Mesenchymal stem cell (in vitro differentiated cells and primary cell): ENCODE results near the gene WFDC1.

ENCODE experiments used
- DNase-seq: peaks from one replicate; pipeline ENCODE4 v3.0.0-alpha.2; 2013
- H2AFZ ChIP-seq: one replicate; pipeline ENCODE4 v1.6.1; 2013; ENCODE audit warnings: low read depth, mild to moderate bottlenecking, control low read depth, inconsistent platforms, low read length, moderate library complexity
- H2AK5ac ChIP-seq: 2 replicates; pipeline ENCODE4 v1.6.1; 2013; ENCODE audit warnings: low read length, moderate library complexity, mild to moderate bottlenecking, inconsistent platforms; ENCODE audit not compliant: severe bottlenecking
- H2BK120ac ChIP-seq: one replicate; pipeline ENCODE4 v1.6.1; 2013; ENCODE audit warnings: low read depth, mild to moderate bottlenecking, inconsistent platforms, low read length, moderate library complexity
- H2BK12ac ChIP-seq, 2 experiments: one replicate each; pipeline ENCODE4 v1.6.1; 2013; ENCODE audit warnings: inconsistent platforms in 2 of 2, low read length in 2 of 2, mild to moderate bottlenecking in 2 of 2, moderate library complexity in 2 of 2, control low read depth in 1 of 2
- H2BK15ac ChIP-seq: one replicate; pipeline ENCODE4 v1.6.1; 2013; ENCODE audit warnings: mild to moderate bottlenecking, low read depth, inconsistent platforms; ENCODE audit not compliant: poor library complexity, severe bottlenecking
- H2BK5ac ChIP-seq: 2 replicates; pipeline ENCODE4 v1.6.1; 2013; ENCODE audit warnings: low read depth, mild to moderate bottlenecking, low read length, control low read depth, inconsistent platforms; ENCODE audit not compliant: poor library complexity, severe bottlenecking
- H3K14ac ChIP-seq, 2 experiments: one replicate each; pipeline ENCODE4 v1.6.1; 2013; ENCODE audit warnings: inconsistent platforms in 2 of 2, low read length in 2 of 2, control low read depth in 1 of 2, mild to moderate bottlenecking in 1 of 2, moderate library complexity in 1 of 2
- H3K18ac ChIP-seq, 2 experiments: one replicate each; pipeline ENCODE4 v1.6.1; 2013; ENCODE audit warnings: inconsistent platforms in 2 of 2, low read length in 2 of 2, control low read depth in 1 of 2, low read depth in 1 of 2, mild to moderate bottlenecking in 1 of 2
- H3K23ac ChIP-seq, 2 experiments: one replicate each; pipeline ENCODE4 v1.6.1; 2013; ENCODE audit warnings: inconsistent platforms in 2 of 2, low read length in 2 of 2, mild to moderate bottlenecking in 2 of 2, moderate library complexity in 2 of 2, control low read depth in 1 of 2
- H3K27ac ChIP-seq: 2 replicates; pipeline ENCODE4 v1.5.1; 2013; ENCODE audit warnings: mild to moderate bottlenecking, moderate library complexity, low read length, control low read depth, inconsistent platforms; ENCODE audit not compliant: poor library complexity, severe bottlenecking
- H3K27me3 ChIP-seq, 2 experiments: 2 replicates each; pipeline versions ENCODE4 v1.6.1 to v1.7.0; 2013; ENCODE audit warnings: low read length in 2 of 2, mild to moderate bottlenecking in 2 of 2, moderate library complexity in 2 of 2, control low read depth in 1 of 2, inconsistent platforms in 1 of 2; ENCODE audit not compliant: control insufficient read depth in 1 of 2, insufficient read depth in 1 of 2
- H3K36me3 ChIP-seq, 2 experiments: 2 replicates each; pipeline versions ENCODE4 v1.6.1 to v1.7.0; 2013; ENCODE audit warnings: low read length in 2 of 2, control low read depth in 1 of 2, inconsistent platforms in 1 of 2, low read depth in 1 of 2, mild to moderate bottlenecking in 1 of 2; ENCODE audit not compliant: insufficient read depth in 2 of 2, control insufficient read depth in 1 of 2
- H3K4ac ChIP-seq, 2 experiments: one replicate each; pipeline ENCODE4 v1.6.1; 2013; ENCODE audit warnings: inconsistent platforms in 2 of 2, low read length in 2 of 2, mild to moderate bottlenecking in 2 of 2, moderate library complexity in 2 of 2, control low read depth in 1 of 2, low read depth in 1 of 2
- H3K4me1 ChIP-seq: 2 replicates; pipeline ENCODE4 v1.6.1; 2013; ENCODE audit warnings: low read depth, low read length, control low read depth; ENCODE audit not compliant: control insufficient read depth, insufficient read depth
- H3K4me2 ChIP-seq: 2 replicates; pipeline ENCODE4 v1.6.1; 2013; ENCODE audit warnings: low read length, mild to moderate bottlenecking, inconsistent platforms; ENCODE audit not compliant: poor library complexity, severe bottlenecking
- H3K4me3 ChIP-seq, 2 experiments: 2 replicates each; pipeline versions ENCODE4 v1.5.1 to v1.7.0; 2013; ENCODE audit warnings: low read length in 2 of 2, mild to moderate bottlenecking in 2 of 2, control low read depth in 1 of 2, low read depth in 1 of 2; ENCODE audit not compliant: insufficient read depth in 1 of 2
- H3K79me1 ChIP-seq: replicated peaks from 2 replicates; pipeline ENCODE4 v1.6.1; 2013; ENCODE audit warnings: mild to moderate bottlenecking, control low read depth, low read length, inconsistent platforms; ENCODE audit not compliant: poor library complexity, severe bottlenecking
- H3K9ac ChIP-seq: 2 replicates; pipeline ENCODE4 v1.7.0; 2013; ENCODE audit warnings: mild to moderate bottlenecking, low read length, moderate library complexity
- H3K9me3 ChIP-seq: 2 replicates; pipeline ENCODE4 v1.7.0; 2013; ENCODE audit warnings: mild to moderate bottlenecking, low read length; ENCODE audit not compliant: control insufficient read depth
- H4K8ac ChIP-seq: one replicate; pipeline ENCODE4 v1.6.1; 2013; ENCODE audit warnings: inconsistent platforms, mild to moderate bottlenecking, low read length, moderate library complexity
- H4K91ac ChIP-seq: one replicate; pipeline ENCODE4 v1.6.1; 2013; ENCODE audit warnings: mild to moderate bottlenecking, low read length, inconsistent platforms
- WGBS: methylation state at CpG from one replicate; pipeline ENCODE4 v1.1.7; 2013; ENCODE audit warnings: mixed read lengths; 5-methylcytosine and 5-hydroxymethylcytosine counted together

WFDC1 gene

DNA sequence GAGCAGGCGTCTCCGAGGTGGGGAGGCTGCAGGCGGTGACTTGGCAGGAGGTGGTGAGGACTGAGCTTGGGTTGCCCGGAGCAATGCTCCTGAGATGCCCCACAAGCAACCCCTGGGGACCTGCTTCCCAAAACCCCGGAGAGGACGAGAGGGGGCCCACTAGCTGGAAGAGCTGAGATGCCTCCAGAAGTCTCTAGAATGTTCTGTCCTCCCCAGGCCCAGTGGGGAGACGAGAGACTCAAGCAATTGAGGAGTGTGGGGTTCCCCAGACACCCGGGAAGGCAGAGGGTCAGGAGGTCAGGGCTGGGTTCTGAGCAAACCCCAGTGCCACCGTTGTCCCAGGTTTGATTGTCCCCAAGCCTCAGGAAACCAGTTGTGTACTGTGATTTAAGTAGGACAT, 52.5 kb downstream of the WFDC1 start:
- no peak overlapping the region for H2AK5ac ChIP-seq

DNA sequence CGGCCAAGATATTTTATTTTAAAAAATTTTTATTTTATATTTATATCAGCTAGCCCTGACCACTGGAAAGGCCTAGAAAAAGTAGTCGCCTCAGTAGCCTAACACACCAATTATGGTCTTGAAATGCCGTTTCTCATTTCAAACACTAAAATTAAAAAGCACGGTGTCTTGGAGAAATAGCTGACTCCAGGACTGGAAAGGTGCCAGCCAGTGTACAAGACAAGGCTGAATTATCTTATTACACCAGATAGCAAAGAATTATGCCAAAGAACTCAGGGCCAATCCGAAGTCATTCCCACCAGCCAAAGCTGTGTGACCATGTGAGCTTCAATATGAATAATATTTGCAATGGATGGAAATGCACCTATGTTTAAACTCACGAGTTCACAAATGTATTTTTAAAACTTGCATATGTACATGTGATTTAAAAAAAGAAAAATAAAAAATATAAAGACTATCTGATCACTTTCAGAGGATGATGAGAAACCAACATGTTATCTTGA, 53.8 kb downstream of the WFDC1 start:
- H2AFZ ChIP-seq: no peak overlapping the region
- no peak overlapping the region for H3K23ac ChIP-seq
- no peak overlapping the region for H3K9ac ChIP-seq
- H2BK5ac ChIP-seq: no peak overlapping the region
- H3K18ac ChIP-seq: no peak overlapping the region
- H3K4me3 ChIP-seq: no peak overlapping the region
- no peak overlapping the region for H4K91ac ChIP-seq
- H3K79me1 ChIP-seq: no peaks in the 10 kb centered on the region
- no peak overlapping the region for H2BK120ac ChIP-seq
- no peak overlapping the region for H2AK5ac ChIP-seq
- H3K36me3 ChIP-seq: no peaks in the 10 kb centered on the region
- no peak overlapping the region for H3K14ac ChIP-seq
- H2BK12ac ChIP-seq: no peak overlapping the region
- no peak overlapping the region for H4K8ac ChIP-seq
- no peaks in the 10 kb centered on the region for H3K9me3 ChIP-seq
- H3K27me3 ChIP-seq: peaks cover 23 to 56% of the 10 kb centered on the region in 2 experiments
- H3K4me2 ChIP-seq: no peak overlapping the region
- H3K27ac ChIP-seq: no peak overlapping the region
- peaks cover 1% of the 10 kb centered on the region for H3K4me1 ChIP-seq
- H3K4ac ChIP-seq: no peak overlapping the region
- DNase-seq: no peak
- no peak overlapping the region for H2BK15ac ChIP-seq
- WGBS: 77% methylated on average over 3 of the region's 6 CpGs

More for the DNA sequence above, 52.5 kb downstream of the WFDC1 start:
- Histone ChIP-seq H2BK15ac (no peak overlapping the region), H3K27me3 (peaks cover 23 to 58% of the 10 kb centered on the region in 2 experiments), H3K9me3 (no peaks in the 10 kb centered on the region), H2BK12ac (no peak overlapping the region), H2AFZ (no peak overlapping the region), H3K27ac (no peak overlapping the region), H3K4ac (no peak overlapping the region), H2BK120ac (no peak overlapping the region), H4K91ac (no peak overlapping the region), H3K36me3 (no peaks in the 10 kb centered on the region), H3K23ac (no peak overlapping the region), H3K4me1 (peaks cover 1% of the 10 kb centered on the region), H3K9ac (no peak overlapping the region), H3K4me2 (no peak overlapping the region), H2BK5ac (no peak overlapping the region), H3K14ac (no peak overlapping the region), H3K18ac (no peak overlapping the region), H3K79me1 (no peaks in the 10 kb centered on the region), H4K8ac (no peak overlapping the region), H3K4me3 (no peak overlapping the region)
- no peak for DNase-seq
- 76% methylated on average over 9 of the region's 9 CpGs for WGBS

DNA sequence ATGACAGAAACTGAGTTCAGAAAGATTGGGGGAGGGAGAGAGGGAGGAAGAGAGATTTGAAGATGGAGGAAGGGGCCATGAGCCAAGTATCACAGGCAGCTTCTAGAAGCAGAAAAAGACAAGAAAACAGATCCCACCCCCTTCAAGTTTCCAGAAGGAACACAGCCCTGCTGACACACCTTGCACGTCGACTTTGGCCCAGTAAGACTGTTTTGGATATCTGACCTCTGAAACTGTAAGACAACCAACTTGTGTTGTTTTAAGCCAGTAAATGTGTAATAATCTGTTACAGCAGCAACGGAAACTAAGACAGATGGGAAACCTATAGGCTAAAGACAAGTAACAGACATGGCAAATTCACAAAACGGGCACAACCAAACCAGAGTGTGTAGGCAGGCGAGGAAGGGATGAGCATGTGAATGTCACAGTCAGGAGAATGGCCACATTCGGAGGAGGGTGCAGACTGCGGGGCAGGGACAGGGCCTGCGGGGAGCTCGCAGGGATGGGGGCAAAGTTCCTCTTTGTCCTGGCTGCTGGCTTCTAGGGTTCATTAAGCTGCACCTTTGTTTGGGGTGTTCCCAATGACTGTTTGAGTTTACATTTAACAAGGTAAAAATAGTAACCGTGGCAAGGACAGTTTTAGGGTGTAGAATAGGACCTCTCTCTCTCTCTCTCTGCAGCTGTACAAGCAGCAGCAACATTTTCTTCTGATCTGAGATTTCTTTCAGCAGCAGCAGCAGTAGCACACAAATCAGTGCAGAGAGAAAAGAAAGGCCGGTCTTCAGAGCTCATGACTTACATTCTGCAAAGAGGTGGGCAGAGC, 55.4 kb downstream of the WFDC1 start:
- H3K36me3 ChIP-seq: no peaks in the 10 kb centered on the region
- no peak overlapping the region for H2AK5ac ChIP-seq
- 82% methylated on average over 11 of the region's 11 CpGs for WGBS
- no peak overlapping the region for H3K4ac ChIP-seq
- H3K4me1 ChIP-seq: peaks cover 1% of the 10 kb centered on the region
- H3K9me3 ChIP-seq: no peaks in the 10 kb centered on the region
- H2BK120ac ChIP-seq: no peak overlapping the region
- H3K18ac ChIP-seq: no peak overlapping the region
- no peak overlapping the region for H4K8ac ChIP-seq
- H3K27me3 ChIP-seq: peaks cover 26 to 44% of the 10 kb centered on the region in 2 experiments
- H3K4me3 ChIP-seq: no peak overlapping the region
- no peak overlapping the region for H2AFZ ChIP-seq
- no peak overlapping the region for H2BK5ac ChIP-seq
- no peaks in the 10 kb centered on the region for H3K79me1 ChIP-seq
- no peak for DNase-seq
- H3K23ac ChIP-seq: no peak overlapping the region
- no peak overlapping the region for H3K14ac ChIP-seq
- no peak overlapping the region for H4K91ac ChIP-seq
- no peak overlapping the region for H2BK15ac ChIP-seq
- H3K27ac ChIP-seq: no peak overlapping the region
- no peak overlapping the region for H2BK12ac ChIP-seq
- H3K4me2 ChIP-seq: no peak overlapping the region
- H3K9ac ChIP-seq: no peak overlapping the region

DNA sequence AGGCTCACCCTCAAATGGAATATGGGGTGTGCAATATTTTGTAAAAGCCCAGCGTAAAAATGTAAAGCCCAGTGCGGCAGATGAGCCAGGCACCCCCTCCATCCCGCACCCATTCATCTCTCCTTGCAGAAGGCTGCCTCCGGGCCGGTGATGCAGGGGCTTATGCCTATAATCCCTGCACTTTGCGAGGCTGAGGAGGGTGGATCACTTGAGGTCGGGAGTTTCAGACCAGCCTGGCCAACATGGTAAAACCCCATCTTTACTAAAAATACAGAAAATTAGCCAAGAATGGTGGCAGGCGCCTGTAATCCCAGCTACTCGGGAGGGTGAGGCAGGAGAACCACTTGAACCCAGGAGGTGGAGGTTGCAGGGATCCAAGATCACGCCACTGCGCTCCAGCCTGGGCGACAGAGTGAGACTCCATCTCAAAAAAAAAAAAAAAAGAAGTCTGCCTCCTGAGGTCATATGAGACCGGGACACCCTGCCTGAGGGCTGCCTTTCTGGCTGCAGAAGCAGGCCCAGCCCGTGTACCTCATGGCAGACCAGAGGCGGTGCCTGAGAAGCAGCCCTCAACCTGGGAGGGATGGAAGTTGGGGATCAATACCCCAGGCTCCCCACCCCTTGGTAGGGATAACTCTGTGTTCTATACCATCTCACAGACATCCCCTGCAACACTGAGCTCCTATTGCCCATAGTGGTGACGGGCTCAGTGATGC, 56.2 kb downstream of the WFDC1 start:
- Histone ChIP-seq H4K8ac (no peak overlapping the region), H2AFZ (no peak overlapping the region), H3K4me2 (no peak overlapping the region), H3K79me1 (no peaks in the 10 kb centered on the region), H2BK12ac (no peak overlapping the region), H2BK5ac (no peak overlapping the region), H3K36me3 (no peaks in the 10 kb centered on the region), H2BK120ac (no peak overlapping the region), H3K4me3 (no peak overlapping the region), H3K4ac (no peak overlapping the region), H3K4me1 (peaks cover 1% of the 10 kb centered on the region), H3K9ac (no peak overlapping the region), H3K14ac (no peak overlapping the region), H3K27ac (no peak overlapping the region), H3K27me3 (peaks cover 23 to 37% of the 10 kb centered on the region in 2 experiments), H4K91ac (no peak overlapping the region), H3K23ac (no peak overlapping the region), H3K18ac (no peak overlapping the region), H2BK15ac (no peak overlapping the region), H3K9me3 (no peaks in the 10 kb centered on the region), H2AK5ac (no peak overlapping the region)
- WGBS: 82% methylated on average over 14 of the region's 16 CpGs
- DNase-seq: no peak
